AG04450 (cell line): ENCODE data around the gene EXPH5. TPM values are rescaled to one million over a fixed set of nuclear protein-coding genes. Genes with fewer than 3 reads are reported as not detected.

ENCODE experiments used
- CTCF ChIA-PET: fragments of 300-600, 350-600 bp; formaldehyde crosslinking; extraction: SDS; loops from one replicate; lab custom pipeline; 2022; ENCODE audit warnings: antibody characterized with exemption, inconsistent platforms; lab: Charles Lee
- POLR2A ChIA-PET: fragments of 350-600 bp; formaldehyde crosslinking; extraction: SDS; loops from one replicate; lab custom pipeline; 2021; ENCODE audit warnings: antibody characterized with exemption, inconsistent platforms; lab: Yijun Ruan, JAX
- DNase-seq: peaks from one replicate; pipeline ENCODE4 v3.0.0-alpha.2; 2011; ENCODE audit warnings: low read depth, low spot score
- H3K27ac ChIP-seq: one replicate; pipeline ENCODE4 v1.5.1; 2012; ENCODE audit warnings: low read depth, low read length, control low read depth
- H3K27me3 ChIP-seq: one replicate; pipeline ENCODE4 v1.6.0; 2012; ENCODE audit warnings: low read length; ENCODE audit not compliant: control insufficient read depth, insufficient read depth
- H3K4me3 ChIP-seq: 2 replicates; pipeline ENCODE4 v1.5.1; 2011; ENCODE audit warnings: mild to moderate bottlenecking, low read depth, low read length, control low read depth
- H3K9me3 ChIP-seq: 2 replicates; pipeline ENCODE4 v1.5.1; 2012; ENCODE audit warnings: low read length; ENCODE audit not compliant: control insufficient read depth, insufficient read depth
- CTCF ChIP-seq: IDR thresholded peaks from 2 replicates; pipeline ENCODE4 v1.5.1; 2011; ENCODE audit warnings: low read depth, low read length, control low read depth, inconsistent platforms
- polyA plus RNA-seq: library from polyadenylated mRNA; depleted of rRNA; stranded (reverse); fragments of >200 nt; gene quantifications from 2 replicates; pipeline ENCODE4 v1.2.3, GENCODE V29; 2011

Gene EXPH5
- polyA plus RNA-seq, 1 experiment = 0.37 TPM

DNA sequence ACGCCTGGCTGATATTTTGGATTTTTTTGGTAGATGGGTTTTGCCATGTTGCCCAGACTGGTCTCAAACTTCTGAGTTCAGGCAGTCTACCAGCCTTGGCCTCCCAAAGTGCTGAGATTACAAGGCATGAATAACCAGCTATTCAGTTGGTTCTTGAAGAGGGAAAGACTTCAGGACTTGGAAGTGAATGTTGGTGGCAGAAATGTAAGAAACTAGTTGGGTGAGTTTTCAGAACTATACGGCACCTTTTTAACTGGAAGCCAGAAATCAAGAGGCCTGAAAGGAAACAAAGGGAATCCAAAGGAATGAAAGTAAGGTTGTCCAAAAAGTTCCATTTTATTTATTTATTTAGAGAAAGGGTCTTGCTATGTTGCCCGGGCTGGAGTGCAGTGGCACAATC is 98.2 kb downstream of the EXPH5 start:
- Histone ChIP-seq H3K4me3 (no peak overlapping the region), H3K9me3 (no peaks in the 10 kb centered on the region; the same call in 1 of the 2 replicates), H3K27me3 (no peaks in the 10 kb centered on the region), H3K27ac (no peak overlapping the region)
- CTCF ChIA-PET = no interaction called here
- no peak for TF ChIP-seq CTCF
- DNase-seq = no peak
- POLR2A ChIA-PET = no interaction called here

GRCh38 chr11:108494182-108494581 is 99.4 kb downstream of the EXPH5 start:
- POLR2A ChIA-PET = no interaction called here
- H3K27ac ChIP-seq = no peak overlapping the region
- no peak for TF ChIP-seq CTCF
- no peak overlapping the region for H3K4me3 ChIP-seq
- CTCF ChIA-PET = no interaction called here
- no peak for DNase-seq
- H3K27me3 ChIP-seq = no peaks in the 10 kb centered on the region
- no peaks in the 10 kb centered on the region; the same call in 1 of the 2 replicates for H3K9me3 ChIP-seq

DNA sequence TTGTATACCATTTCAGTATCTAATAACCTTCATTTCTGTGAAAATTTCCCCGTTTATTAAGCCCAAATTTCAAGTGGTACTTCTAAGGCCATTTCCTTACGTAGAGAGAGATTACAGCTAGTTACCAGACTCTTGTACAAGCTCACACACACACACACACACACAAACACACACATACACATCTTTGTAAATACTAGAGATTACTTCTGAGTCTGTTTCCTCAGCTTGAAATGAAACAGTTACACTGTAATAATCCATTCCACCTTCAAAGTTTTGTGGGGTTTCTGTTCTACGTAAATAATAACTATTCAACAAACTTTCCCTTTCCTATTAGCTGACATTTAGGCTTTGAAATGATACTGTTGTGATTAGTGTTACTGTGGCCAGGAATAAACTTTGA is 101.6 kb downstream of the EXPH5 start:
- CTCF ChIA-PET = no interaction called here
- DNase-seq = no peak
- H3K4me3 ChIP-seq = no peak overlapping the region
- no peaks in the 10 kb centered on the region for H3K27me3 ChIP-seq
- H3K9me3 ChIP-seq = no peaks in the 10 kb centered on the region
- POLR2A ChIA-PET = no interaction called here
- H3K27ac ChIP-seq = no peak overlapping the region
- no peak for TF ChIP-seq CTCF

DNA sequence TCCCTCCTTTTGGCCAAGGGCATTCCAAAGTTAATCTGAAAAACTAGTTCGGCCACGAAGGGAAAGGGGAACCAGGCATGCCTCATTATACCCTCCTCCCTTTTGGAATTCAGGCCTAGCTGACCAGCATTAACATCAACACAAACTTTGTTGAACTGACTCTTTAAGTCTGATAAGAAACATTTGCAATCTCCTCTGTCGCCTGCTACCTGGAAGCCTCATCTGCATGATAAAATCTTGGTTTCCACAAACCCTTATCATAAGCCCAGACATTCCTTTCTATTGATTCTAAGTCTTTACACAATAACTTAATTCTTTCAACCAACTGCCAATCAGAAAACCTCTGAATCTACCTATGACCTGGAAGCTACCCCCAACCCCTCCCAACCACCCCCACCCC is 106.7 kb downstream of the EXPH5 start:
- POLR2A ChIA-PET = no interaction called here
- no peak overlapping the region for H3K4me3 ChIP-seq
- DNase-seq = no peak
- H3K27ac ChIP-seq = no peak overlapping the region
- no peaks in the 10 kb centered on the region for H3K27me3 ChIP-seq
- TF ChIP-seq CTCF = no peak
- CTCF ChIA-PET = no interaction called here
- no peaks in the 10 kb centered on the region for H3K9me3 ChIP-seq

- Histone ChIP-seq H3K27me3 (no peaks in the 10 kb centered on the region), H3K27ac (no peak overlapping the region), H3K4me3 (no peak overlapping the region), H3K9me3 (no peaks in the 10 kb centered on the region)
- no peak for TF ChIP-seq CTCF
- DNase-seq = no peak
- ChIA-PET CTCF (no interaction called here), POLR2A (interaction anchor here (0.6 kb wide), 1 partner anchor 264 kb away, joined by 3 read pairs; the partner anchor contains the start of gene NPAT)
Measured at GRCh38 chr11:108486331-108486730, 107.2 kb downstream of the EXPH5 start.
